ENCODE results near the gene PACSIN1. TPM values are rescaled to one million over a fixed set of nuclear protein-coding genes. Genes with fewer than 3 reads are reported as not detected.

Gene PACSIN1
- total RNA-seq, 2 donors from 2014 or later, result 5.6 to 6.3 TPM

DNA sequence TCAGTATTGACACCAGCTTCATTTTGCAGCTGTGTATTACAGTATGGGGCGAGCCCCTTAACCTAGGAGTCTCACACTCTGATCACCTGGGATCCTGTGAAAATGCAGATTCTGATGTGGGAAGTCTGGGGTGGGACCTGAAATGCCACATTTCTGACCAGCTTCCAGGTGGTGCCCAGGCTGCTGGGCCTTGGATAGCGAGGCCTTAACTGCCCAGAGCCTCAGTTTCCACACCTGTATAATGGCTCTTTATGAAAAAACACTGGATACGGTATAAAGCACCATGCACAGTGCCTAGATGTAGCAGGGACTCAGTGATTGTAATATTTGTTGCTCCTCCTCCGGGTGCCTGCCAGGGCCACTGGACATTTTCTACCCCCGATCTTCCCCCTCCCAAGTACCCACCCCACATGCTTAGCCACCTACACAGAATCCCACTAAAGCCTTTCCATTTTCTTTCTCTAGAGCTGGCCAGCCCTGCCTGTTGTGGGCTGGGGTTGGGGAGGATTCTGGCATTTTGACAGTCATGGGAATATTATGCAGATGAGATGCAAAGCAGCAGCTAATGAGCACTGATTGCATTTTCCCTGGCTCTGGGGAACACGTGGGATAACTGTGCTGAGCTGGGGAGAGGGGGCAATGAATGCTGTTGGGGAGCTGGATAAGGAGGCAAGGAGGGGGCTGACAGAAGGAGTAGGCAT is 45.5 kb downstream of the PACSIN1 start:
- H3K27ac ChIP-seq, result no peak overlapping the region
- H3K4me3 ChIP-seq, result no peak overlapping the region
- no peaks in the 10 kb centered on the region for H3K27me3 ChIP-seq
- DNase-seq (ENCODE audit: low spot score), result no peak
- TF ChIP-seq, protein P1, sequence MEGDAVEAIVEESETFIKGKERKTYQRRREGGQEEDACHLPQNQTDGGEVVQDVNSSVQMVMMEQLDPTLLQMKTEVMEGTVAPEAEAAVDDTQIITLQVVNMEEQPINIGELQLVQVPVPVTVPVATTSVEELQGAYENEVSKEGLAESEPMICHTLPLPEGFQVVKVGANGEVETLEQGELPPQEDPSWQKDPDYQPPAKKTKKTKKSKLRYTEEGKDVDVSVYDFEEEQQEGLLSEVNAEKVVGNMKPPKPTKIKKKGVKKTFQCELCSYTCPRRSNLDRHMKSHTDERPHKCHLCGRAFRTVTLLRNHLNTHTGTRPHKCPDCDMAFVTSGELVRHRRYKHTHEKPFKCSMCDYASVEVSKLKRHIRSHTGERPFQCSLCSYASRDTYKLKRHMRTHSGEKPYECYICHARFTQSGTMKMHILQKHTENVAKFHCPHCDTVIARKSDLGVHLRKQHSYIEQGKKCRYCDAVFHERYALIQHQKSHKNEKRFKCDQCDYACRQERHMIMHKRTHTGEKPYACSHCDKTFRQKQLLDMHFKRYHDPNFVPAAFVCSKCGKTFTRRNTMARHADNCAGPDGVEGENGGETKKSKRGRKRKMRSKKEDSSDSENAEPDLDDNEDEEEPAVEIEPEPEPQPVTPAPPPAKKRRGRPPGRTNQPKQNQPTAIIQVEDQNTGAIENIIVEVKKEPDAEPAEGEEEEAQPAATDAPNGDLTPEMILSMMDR (IDR thresholded peaks at IDR 0.05), result no peak
- H3K9me3 ChIP-seq, result peaks cover 0 to 10% of the 10 kb centered on the region in 2 donors
- no peaks in the 10 kb centered on the region for H3K36me3 ChIP-seq
- peaks cover 0 to 7% of the 10 kb centered on the region in 2 donors for H3K4me1 ChIP-seq

DNA sequence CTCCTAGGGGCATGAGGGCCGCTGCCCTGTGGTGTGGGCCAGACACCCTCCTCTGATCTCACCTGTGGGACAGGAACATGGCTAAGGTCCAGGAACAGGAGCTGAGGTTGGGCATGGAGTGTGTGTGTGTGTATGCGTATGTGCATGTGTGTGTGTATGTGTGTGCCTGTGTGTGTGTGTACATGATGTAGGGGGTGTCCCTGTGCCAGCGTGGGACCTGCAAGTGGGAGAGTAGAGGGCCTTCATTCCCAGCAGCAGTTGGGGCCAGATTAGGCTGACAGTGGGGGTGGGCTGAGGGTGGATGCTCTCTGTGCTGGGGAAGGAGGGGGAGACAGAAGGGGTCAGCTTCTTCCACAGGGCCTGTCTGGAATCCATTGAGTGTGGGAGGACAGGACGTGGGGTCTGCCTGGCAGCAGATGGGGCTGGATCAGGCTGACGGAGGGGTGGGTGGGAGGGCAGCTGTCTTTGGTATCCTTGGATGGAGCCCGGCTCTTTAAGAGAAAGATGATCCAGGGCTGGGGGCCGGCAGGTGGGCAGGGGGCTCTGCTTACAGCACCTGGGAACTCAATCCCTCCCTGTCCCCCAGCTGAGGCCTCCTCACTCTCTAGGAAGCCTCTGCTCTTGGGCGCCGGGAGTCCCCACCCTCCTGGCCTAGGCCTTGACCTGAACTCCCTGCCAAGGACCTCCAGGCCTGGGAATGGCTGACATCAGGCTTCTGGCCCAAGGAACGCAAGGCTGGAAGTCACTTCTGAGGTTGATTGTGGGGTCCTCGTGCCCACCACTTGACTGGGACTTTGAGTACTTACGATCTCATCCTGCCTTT is 46.2 kb downstream of the PACSIN1 start:
- Histone ChIP-seq H3K27ac (no peak overlapping the region), H3K27me3 (no peaks in the 10 kb centered on the region), H3K36me3 (no peaks in the 10 kb centered on the region), H3K4me3 (no peak overlapping the region), H3K9me3 (peaks cover 0 to 10% of the 10 kb centered on the region in 2 donors), H3K4me1 (peaks cover 0 to 7% of the 10 kb centered on the region in 2 donors)
- TF ChIP-seq, protein P1 (IDR thresholded peaks at IDR 0.05), result no peak
- no peak for DNase-seq (ENCODE audit: low spot score)

DNA sequence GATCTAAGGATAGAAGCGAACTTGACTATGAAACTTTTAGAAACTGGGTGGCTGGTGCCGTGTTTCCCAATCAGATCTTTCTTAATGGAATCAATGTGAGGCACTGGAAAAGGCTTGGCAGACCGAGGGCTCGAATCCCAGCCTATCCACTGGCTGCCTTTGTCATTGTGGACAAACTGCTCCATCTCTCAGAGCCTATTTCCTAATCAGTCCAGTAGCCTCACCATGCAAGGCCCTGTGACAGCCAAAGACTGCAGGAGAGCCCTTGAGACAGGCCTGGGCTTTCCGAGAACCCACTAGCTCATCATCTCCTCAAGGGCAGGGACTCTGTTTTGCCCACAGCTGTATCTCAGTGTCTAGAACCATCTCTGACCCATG is 46.9 kb downstream of the PACSIN1 start:
- TF ChIP-seq, protein P1 (IDR thresholded peaks at IDR 0.05), result no peak
- Histone ChIP-seq H3K36me3 (no peaks in the 10 kb centered on the region), H3K27ac (no peak overlapping the region), H3K4me1 (peaks cover 0 to 7% of the 10 kb centered on the region in 2 donors), H3K4me3 (no peak overlapping the region), H3K9me3 (peaks cover 0 to 10% of the 10 kb centered on the region in 2 donors), H3K27me3 (no peaks in the 10 kb centered on the region)
- no peak for DNase-seq (ENCODE audit: low spot score)

DNA sequence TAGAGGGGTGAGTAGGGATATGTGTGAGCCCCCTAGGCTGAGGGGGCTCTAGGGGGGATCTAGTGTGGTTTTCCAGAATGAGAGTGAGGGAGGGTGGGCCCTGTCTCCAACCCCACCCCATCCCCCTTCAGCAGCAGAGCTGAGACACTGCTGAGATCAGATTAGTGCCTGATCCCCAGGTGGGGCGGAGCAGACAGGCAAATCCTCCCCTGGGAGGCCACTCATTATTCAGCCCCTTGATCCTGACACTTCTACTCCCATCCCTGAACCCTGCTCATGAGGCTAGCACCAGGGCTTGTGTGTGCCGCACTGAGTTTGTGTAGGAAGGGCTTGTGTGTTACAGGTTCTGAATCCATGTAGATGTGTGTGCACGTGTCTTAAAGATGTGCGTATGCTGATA is 47.8 kb downstream of the PACSIN1 start:
- H3K9me3 ChIP-seq, result peaks cover 0 to 10% of the 10 kb centered on the region in 2 donors
- DNase-seq (ENCODE audit: low spot score), result no peak
- H3K27ac ChIP-seq, result no peak overlapping the region
- no peak overlapping the region for H3K4me3 ChIP-seq
- peaks cover 0 to 7% of the 10 kb centered on the region in 2 donors for H3K4me1 ChIP-seq
- TF ChIP-seq, protein P1 (IDR thresholded peaks at IDR 0.05), result no peak
- H3K36me3 ChIP-seq, result no peaks in the 10 kb centered on the region
- no peaks in the 10 kb centered on the region for H3K27me3 ChIP-seq

DNA sequence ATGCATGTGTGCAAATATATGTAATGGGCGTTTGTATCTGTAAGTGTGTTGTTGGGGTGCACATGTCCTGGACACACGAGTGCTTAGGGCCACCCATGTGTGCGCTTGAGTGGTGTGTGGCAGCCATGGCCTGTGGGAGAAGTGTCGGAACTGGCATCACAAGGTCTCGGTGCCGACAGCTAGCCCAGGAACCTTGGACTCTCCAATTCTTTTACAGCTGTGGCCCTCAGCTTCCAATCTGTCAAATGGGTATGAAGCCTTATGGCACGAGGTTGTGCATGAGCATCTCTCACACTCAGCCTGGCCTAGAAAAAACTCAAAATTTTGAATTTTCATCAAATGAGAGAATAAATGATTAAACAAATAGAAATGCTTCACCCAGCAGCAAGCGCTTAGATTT is 48.2 kb downstream of the PACSIN1 start:
- TF ChIP-seq, protein P1 (IDR thresholded peaks at IDR 0.05), result no peak
- Histone ChIP-seq H3K4me1 (peaks cover 0 to 7% of the 10 kb centered on the region in 2 donors), H3K27ac (no peak overlapping the region), H3K4me3 (no peak overlapping the region), H3K27me3 (no peaks in the 10 kb centered on the region), H3K9me3 (peaks cover 0 to 8% of the 10 kb centered on the region in 2 donors), H3K36me3 (no peaks in the 10 kb centered on the region)
- DNase-seq (ENCODE audit: low spot score), result no peak
